GM21360 (cell line): ENCODE measurements around the gene AUTS2.

Source experiments
- ATAC-seq: cut with Tn5 transposase; IDR thresholded peaks from one replicate; pipeline ENCODE4 v1.9.1; 2021; ENCODE audit warnings: mild to moderate bottlenecking, moderate library complexity; ENCODE audit not compliant: unreplicated experiment

AUTS2 gene

DNA sequence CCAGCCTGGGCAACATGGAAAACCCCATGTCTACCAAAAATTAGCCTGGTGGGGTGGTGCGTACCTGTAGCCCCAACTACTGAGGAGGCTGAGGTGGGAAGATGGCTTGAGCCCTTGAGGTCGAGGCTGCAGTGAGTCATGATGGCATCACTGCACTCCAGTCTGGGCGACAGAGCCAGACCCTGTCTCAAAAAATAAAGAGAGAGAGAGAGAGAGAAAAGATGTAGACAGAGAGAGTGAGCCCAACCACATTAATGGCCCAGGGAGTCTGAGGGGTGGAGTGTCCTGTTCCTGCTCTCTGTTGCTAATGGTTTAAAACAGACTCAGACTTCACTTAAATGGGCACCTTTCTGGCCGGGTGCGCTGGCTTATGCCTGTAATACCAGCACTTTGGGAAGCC is 1078.0 kb downstream of the AUTS2 start:
- no peak for ATAC-seq

DNA sequence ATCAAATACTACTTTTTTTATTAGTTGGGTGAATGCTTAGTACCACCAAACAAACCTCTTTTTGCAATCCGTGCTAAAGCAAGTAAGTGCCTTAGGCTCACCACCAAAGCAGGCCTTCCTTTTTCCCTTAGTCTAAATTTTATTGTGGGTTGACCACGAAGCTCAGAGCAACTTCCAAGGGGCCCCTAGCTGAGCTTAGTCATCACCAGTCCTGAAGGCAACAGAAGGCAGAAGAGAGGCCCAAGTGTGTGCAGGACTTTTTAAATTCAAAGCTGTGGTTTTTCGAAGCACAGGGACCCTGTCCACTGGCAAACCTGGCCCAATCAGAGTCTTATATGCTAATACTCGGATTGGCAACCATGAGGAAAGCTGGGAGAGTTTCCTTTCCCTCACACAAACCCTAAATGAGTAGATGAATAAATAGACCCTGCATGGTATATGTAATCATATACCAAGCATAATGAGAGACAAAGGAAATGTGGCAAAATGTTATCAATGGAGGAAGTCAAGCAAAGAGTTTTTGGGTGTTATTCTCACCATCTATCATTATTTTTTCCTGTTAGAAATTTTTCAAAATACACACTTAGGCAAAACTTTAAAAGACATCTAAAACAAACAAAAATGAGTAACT is 1080.5 kb downstream of the AUTS2 start:
- no peak for ATAC-seq

DNA sequence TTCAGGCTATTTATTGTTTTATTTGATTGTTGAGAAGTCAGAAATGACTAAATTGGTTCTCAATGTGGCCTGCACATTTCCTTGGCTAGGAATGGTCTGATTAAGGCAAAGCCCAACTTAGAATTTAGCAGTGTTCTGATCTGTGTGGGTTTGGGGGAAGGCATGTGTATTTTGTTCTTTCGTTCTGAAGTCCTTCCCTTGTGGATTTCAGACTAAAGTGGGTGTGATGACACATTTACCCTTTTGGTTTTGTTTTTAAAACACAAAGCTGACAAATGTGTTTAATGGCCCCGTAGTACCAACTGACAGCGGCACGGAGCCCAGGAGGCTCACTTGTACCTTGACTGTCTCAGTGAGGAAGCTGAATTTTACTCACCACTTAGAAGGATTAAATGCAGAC is 1081.4 kb downstream of the AUTS2 start:
- no peak for ATAC-seq

DNA sequence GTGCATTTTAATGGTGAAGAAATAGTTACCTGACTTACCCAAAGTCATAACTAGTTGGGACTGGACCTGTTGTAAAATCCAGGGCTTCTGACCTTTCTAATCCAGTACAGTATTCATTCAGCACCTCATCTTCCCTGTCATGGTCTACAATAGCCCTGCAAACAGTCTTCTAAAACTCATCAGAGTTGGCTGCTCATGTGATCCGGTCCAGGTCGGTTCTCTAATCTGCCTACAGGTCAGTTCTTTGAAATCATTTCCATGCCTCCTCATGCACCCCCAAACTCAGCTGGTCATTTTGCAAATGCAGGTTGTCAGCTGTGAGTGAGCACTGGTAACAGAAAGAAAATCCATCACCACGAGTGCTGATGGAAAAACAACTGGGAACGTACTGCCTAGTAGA is 1082.0 kb downstream of the AUTS2 start:
- no peak for ATAC-seq

DNA sequence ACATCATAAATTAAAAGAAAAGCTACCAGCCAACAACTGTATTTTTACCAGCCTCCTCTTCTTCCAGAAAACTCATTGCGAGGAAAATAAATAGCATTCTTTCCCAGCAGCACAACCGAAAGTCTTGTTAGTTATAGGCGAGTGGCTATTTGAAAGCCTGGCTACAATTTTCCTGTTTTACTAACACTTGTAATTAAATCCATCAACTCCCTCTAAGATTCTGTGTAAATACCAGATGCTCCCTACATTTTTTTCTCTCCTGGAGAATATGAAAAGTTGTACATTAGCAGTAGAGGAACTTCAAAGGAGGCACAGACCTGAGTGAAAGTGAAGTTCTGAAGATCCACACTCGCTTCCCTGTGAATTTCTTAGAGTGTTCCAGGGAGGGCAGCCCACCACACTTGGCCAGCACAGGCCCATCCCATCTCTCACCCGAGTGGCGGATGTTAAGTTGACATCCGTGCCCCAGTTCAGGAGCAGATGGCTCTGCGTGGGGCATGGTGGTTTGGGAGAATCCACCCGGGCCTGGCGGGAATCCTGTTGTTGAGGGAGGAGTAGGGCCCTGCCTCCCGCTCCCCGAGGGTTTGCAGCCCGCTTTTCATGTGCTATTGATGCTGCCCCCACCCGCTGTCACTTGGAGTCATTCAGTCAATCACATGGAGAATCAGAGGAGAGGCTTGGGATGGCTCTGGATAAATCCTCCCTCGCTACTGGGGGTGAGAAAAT is 1082.6 kb downstream of the AUTS2 start:
- ATAC-seq = no peak

GRCh38 chr7:70681469-70682350 is 1083.4 kb downstream of the AUTS2 start:
- ATAC-seq = peak; percentile 87

- ATAC-seq = no peak
These were observed 1085.9 kb downstream of the AUTS2 start for GRCh38 chr7:70684173-70684572.

- no peak for ATAC-seq
These were observed 1095.0 kb downstream of the AUTS2 start for GRCh38 chr7:70693321-70693685.

DNA sequence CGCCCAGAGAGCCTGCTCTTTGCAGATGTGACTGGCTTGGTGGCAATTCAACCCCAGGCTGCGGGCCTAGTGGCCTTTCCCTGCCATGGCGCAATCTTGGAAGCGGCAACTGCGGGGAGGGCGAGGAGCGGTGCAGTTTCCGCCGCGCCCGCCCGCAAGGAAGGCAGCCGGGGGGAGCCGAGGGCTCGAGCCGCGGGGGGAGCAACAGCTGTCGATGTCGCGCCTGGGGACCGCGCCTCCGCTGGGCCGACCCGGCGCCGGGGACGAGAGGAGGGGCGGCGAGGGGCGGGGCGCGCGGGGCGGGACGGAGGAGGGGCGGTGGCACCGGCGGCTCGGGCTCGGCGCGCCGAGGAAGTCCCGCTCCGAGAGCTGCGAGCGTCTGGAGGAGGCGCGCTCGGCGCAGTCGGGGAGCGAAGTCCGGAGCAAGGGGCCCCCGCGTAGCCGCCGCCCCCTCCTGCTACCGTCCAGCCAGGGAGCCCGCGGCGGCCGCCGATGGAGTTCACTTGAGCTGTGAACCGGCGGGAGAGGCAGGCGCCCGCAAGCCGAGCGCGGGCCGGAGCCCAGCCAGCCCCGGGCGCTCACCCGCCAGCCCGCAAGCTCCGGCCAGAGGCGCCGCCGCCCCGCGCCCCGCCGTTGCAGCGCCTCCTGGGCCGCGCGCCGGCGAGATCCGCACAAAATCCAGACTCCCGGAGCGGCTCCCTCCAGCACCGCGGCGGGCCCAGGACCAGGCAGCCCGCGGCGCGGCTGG is 1095.6 kb downstream of the AUTS2 start:
- peak; percentile 70 for ATAC-seq

DNA sequence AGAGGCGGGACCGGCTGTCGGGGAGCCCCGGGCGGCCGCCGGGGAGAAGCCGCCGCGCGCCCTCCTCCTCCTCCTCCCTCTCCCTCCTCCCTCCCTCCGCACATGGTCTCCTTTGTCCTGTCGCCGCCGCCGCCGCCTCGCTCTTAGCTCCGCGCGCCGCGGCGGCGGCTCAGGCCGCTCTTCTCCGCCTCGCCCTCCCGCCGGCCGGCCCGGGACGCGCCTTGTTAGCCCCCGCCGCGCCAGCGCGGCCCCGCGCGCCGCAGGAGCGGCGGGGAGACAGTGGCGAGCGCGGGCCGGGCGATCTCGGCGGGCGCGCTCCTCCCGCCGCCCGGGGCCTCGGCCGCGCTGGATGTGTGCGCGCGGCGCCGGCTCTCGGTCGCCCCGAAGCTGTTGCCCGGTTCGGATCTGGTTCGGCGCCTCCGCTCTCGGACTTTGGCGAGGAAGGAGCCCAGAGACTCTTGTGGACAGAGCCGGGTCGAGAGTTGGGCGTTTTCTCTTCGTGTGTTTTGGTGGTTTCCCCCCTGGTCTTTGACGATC is 1096.2 kb downstream of the AUTS2 start:
- peak; percentile 29 for ATAC-seq

- no peak for ATAC-seq
These were observed 1096.9 kb downstream of the AUTS2 start for GRCh38 chr7:70694971-70695794.

- no peak for ATAC-seq
These were observed 1097.5 kb downstream of the AUTS2 start for GRCh38 chr7:70695795-70696083.

- ATAC-seq = no peak
These were observed 1098.0 kb downstream of the AUTS2 start for GRCh38 chr7:70696201-70696754.

DNA sequence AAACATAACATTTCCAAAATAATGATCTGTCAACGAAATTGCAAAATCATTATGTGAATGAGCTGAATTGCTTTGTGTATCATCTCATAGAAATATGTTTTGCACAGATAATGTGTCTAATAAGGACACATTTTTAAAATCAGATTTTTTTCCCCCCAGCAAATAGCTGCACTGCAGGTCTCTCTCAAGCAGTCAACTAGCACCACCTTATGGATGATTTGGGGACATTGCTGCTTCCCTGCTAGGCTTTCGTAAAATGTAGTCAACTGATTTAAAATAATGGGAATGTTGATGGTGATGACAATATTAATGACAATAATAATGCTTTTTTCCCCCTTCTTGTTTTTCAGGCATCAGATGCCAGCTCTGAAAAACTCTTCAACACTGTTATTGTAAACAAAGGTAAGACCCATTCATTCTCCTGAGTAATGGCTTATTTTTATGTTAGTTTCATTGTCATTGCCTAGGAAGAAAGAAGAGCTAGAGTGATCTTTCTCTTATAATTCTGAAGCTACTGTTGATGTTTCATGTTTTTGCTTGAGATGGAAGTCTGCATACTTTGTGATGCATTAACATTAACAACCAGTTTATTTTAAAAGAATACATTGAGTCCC is 1100.1 kb downstream of the AUTS2 start:
- ATAC-seq = no peak

GRCh38 chr7:70699271-70699670 is 1101.0 kb downstream of the AUTS2 start:
- no peak for ATAC-seq

GRCh38 chr7:70700055-70700940 is 1102.0 kb downstream of the AUTS2 start:
- no peak for ATAC-seq

DNA sequence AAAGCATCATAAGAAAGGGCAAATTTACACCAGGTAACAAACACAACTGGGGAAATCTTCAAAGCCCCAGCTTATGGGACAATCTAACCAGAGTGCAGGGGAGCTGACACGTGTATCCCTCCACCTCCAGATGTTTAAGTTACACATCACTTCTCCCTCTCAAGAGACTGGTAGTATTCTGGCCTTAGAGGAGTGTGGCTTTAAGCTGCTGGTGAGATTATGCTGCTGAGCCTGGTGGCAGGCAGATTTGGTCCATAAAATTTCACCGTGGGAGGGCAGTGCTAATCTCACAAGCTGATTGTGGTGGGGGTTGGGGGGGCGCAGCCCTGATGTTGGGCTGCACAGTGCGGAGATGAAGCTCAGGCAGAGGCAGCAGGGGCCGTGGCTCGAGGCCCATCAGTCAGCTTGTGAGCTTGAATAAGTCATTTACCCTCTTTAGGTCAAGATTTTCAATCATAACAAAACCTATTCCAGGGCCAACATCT is 1102.7 kb downstream of the AUTS2 start:
- ATAC-seq = no peak

GRCh38 chr7:70701477-70701876 is 1103.2 kb downstream of the AUTS2 start:
- no peak for ATAC-seq
